HG02763 (cell line): ENCODE results near the gene ATXN7L3.
"Not testable (repeated sequence)": the region's sequence is repeated elsewhere in the genome, so short reads cannot be mapped to it uniquely, and the experiment has no call there.

ENCODE experiments used
- ATAC-seq: cut with Tn5 transposase; IDR thresholded peaks from one replicate; pipeline ENCODE4 v1.9.1; 2021; ENCODE audit warnings: mild to moderate bottlenecking, moderate library complexity; ENCODE audit not compliant: unreplicated experiment

The ATXN7L3 gene

GRCh38 chr17:44199553-44200477 is at the start of gene ATXN7L3:
ATXN7L3 (minus strand) TSS chr17:44199884; CDS start chr17:44198070, 1,814 bp downstream.
- ATAC-seq = peak; percentile 66

GRCh38 chr17:44247876-44248736 is 48.4 kb upstream of the ATXN7L3 start:
- ATAC-seq = no peak

- no peak for ATAC-seq
Measured at GRCh38 chr17:44247440-44247841, 47.8 kb upstream of the ATXN7L3 start.

- ATAC-seq = no peak
Measured at GRCh38 chr17:44241106-44241624, 41.5 kb upstream of the ATXN7L3 start.

- ATAC-seq = not testable (repeated sequence)
Measured at GRCh38 chr17:44237886-44238285, 38.2 kb upstream of the ATXN7L3 start.

GRCh38 chr17:44236444-44236991 is 36.8 kb upstream of the ATXN7L3 start:
- ATAC-seq = no peak

GRCh38 chr17:44235583-44235936 is 35.9 kb upstream of the ATXN7L3 start:
- no peak for ATAC-seq

- no peak for ATAC-seq
Measured at GRCh38 chr17:44233582-44233981, 33.9 kb upstream of the ATXN7L3 start.

GRCh38 chr17:44232061-44232460 is 32.4 kb upstream of the ATXN7L3 start:
- ATAC-seq = no peak

- no peak for ATAC-seq
Measured at GRCh38 chr17:44230140-44230539, 30.5 kb upstream of the ATXN7L3 start.

GRCh38 chr17:44229090-44229489 is 29.4 kb upstream of the ATXN7L3 start:
- ATAC-seq = no peak

- no peak for ATAC-seq
Measured at GRCh38 chr17:44223541-44224071, 23.9 kb upstream of the ATXN7L3 start.

GRCh38 chr17:44222112-44222869 is 22.6 kb upstream of the ATXN7L3 start:
- ATAC-seq = no peak

- ATAC-seq = no peak
Measured at GRCh38 chr17:44221862-44222111, 22.1 kb upstream of the ATXN7L3 start.

- ATAC-seq = no peak
Measured at GRCh38 chr17:44221084-44221861, 21.6 kb upstream of the ATXN7L3 start.

GRCh38 chr17:44220213-44221083 is 20.8 kb upstream of the ATXN7L3 start:
- ATAC-seq = peak; percentile 1

GRCh38 chr17:44219616-44220212 is 20.0 kb upstream of the ATXN7L3 start, which contains the start of gene UBTF:
UBTF (minus strand) TSS chr17:44219675; CDS start chr17:44218229, 1,446 bp downstream.
- ATAC-seq = peak; percentile 8

GRCh38 chr17:44219108-44219615 is 19.5 kb upstream of the ATXN7L3 start:
- ATAC-seq = peak; percentile 36
